AG09309 (cell line): ENCODE results near the gene MPRIP.

Experiments used
- DNase-seq: peaks from one replicate; pipeline ENCODE4 v3.0.0-alpha.2; 2010; ENCODE audit warnings: low read depth
- H3K4me3 ChIP-seq: 2 replicates; pipeline ENCODE4 v1.5.1; 2011; ENCODE audit warnings: mild to moderate bottlenecking, low read depth, low read length, moderate library complexity; ENCODE audit not compliant: control insufficient read depth
- TF ChIP-seq, protein P1 (sequence below): IDR thresholded peaks from 2 replicates; pipeline ENCODE4 v1.5.1; 2011; ENCODE audit warnings: mild to moderate bottlenecking, low read depth, low read length, inconsistent platforms; ENCODE audit not compliant: insufficient read depth, control insufficient read depth; ENCODE audit errors: missing control alignments

Gene MPRIP

DNA sequence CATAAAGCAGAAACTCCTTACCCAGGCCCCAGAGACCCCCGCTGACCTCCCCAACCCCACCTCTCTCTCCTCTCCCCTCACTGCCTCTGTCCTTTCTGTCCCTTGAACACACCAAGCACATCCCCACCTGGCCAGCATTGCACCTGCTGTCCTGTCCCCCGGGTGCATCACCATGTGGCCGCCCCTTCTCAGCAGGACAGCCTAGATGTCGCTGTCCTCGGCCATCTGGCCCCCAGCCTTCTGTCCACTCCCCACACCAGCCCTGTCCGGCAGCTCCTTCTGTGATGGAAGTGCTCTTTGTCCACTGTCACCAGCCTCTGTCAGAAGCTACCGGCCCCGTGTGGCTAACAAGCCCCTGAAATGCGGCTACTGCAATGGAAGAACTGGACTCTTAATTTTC is 12.3 kb upstream of the MPRIP start:
- DNase-seq: no peak
- H3K4me3 ChIP-seq: no peak overlapping the region
- TF ChIP-seq, protein P1, sequence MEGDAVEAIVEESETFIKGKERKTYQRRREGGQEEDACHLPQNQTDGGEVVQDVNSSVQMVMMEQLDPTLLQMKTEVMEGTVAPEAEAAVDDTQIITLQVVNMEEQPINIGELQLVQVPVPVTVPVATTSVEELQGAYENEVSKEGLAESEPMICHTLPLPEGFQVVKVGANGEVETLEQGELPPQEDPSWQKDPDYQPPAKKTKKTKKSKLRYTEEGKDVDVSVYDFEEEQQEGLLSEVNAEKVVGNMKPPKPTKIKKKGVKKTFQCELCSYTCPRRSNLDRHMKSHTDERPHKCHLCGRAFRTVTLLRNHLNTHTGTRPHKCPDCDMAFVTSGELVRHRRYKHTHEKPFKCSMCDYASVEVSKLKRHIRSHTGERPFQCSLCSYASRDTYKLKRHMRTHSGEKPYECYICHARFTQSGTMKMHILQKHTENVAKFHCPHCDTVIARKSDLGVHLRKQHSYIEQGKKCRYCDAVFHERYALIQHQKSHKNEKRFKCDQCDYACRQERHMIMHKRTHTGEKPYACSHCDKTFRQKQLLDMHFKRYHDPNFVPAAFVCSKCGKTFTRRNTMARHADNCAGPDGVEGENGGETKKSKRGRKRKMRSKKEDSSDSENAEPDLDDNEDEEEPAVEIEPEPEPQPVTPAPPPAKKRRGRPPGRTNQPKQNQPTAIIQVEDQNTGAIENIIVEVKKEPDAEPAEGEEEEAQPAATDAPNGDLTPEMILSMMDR: no peak

DNA sequence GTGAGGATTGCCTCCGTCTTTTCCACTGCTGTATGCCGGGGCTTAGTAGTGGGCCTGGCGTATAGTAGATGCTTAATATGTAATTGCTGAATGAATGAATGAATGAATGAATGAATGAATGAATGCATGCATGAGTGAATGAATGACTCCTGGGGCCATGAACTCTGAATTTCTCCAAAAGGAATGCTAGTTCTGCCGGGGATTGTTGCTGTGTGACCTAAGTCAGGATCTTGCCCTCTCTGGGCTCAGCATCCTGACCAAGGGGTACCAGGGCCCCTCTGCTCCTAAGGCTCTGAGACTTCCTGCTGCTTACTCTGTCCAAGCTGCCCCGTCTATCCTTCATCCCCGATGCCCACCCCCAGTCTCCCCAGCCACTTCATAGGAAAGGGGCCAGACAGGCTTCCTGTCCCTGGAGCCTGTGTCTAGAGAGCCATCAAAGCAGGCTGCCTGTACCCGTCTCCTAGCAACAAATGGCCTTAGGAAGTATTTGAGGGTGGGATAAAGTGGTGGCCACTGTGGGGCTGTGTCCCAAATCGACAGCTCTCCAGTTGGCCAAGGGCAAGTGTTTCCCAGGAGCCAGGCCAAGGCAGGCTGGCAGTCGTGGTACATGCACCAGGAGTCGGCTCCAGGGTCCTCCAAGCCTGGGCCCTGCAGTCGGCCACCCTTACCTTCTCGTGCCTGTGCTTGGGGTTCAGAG is 11.6 kb upstream of the MPRIP start:
- H3K4me3 ChIP-seq: no peak overlapping the region
- TF ChIP-seq, protein P1: no peak
- DNase-seq: no peak

DNA sequence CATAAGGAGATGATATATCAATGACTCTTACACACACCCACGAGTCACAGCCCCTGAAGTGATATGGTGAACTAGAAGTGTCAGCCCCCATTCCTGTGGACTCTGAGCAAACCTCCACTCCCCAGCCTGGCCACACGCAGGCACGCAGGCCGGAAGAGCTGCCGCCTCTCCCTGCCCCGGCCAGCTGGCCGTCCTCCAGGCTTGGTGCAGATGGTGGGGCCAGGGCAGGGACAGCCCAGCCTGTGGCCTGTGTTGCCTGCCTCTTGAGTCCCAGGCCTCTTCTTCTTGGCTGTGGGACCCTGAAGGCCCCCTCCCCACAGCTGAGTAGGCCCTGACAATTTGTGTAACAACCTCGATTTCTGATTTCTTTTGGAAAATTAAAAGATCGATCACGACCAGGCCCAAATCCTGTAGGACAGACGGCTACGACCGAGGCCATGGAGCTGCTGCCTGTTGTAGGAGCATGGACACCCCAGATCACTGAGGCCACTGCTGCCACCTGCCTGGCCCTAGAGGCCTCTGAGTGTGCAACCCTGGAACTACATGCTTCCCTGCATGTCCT is 10.0 kb upstream of the MPRIP start:
- peak; percentile 61 for DNase-seq
- TF ChIP-seq, protein P1: no peak

DNA sequence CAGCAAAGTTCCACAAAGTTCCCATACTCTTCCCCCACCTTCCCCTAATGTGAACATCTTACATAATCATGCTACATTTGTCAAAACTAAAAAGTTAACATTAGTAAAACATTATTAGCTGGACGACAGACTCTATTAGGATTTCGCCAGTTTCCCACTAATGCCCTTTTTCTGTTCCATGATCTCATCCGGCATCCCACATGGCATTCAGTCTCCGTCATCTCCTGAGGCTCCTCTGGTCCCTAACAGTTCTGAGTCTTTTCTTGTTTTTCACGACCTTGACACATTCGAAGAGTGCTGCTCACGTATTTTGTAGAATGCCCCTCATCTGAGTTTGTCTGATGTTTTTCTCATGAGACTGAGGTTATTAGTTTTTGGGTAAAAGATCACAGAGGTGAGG is 8.8 kb upstream of the MPRIP start:
- DNase-seq: no peak
- H3K4me3 ChIP-seq: no peak overlapping the region
- TF ChIP-seq, protein P1: no peak

More for the DNA sequence above, 10.0 kb upstream of the MPRIP start:
- no peak overlapping the region for H3K4me3 ChIP-seq

DNA sequence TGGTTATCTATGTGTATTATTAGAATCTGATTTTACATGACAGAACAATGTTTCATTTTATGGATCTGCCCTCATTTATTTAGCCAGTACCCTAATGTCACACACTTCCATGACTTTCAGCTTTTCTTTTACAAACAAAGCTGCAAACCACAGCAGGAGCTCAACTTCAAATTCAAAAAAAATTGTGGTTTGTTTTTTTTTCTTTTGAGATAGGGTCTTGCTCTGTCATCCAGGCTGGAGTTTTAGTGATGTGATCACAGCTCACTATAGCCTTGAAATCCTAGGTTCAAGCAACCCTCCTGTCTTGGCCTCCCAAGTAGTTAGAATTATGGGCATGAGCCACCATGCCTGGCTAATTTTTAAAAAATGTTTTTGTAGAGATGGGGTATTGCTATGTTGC is 8.2 kb upstream of the MPRIP start:
- DNase-seq: no peak
- TF ChIP-seq, protein P1: no peak
- H3K4me3 ChIP-seq: no peak overlapping the region

DNA sequence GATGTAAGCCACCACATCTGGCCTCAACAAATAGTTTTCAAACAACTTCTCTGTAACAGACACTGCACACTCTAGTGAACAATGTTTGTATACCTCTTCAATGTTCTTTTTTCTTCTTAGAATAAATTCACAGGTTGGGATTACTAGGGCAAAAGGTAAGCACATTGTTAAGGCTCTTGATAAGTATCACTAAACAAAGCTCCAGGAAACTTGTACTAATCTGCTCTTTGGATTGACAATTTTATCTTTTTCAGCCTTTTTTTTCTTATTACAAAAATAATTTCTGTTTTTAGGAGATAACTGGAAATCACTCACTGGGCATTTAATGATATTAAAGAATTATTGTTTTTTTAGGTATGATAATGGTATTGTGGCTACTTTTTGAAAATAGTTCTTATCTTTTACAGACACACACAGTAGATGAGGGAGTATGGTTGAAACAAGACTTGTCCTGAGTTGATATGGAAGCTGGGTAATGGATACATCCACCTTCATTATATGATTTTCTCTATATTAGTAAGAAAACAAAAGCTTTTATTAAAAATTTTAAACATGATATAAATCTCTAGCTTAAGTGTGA is 7.7 kb upstream of the MPRIP start:
- no peak for DNase-seq
- H3K4me3 ChIP-seq: no peak overlapping the region
- TF ChIP-seq, protein P1: no peak
